ENCODE data around the gene SERPING1.

DNA sequence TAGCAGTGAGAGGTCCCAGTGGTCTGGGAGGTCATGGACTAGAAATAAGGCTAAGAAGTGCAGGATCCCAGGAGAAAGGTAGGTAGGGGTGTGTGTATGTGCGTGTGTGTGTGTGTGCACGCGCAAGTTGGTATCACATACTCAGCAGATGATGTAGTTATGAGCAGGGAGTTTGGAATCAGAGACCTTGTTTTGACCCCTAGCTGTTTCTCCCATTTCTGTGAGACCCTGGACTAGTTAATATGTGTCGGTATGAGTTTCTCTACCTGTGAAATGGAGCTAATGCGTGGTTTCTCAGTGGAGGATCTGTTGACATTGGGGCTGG lies 1.3 kb downstream of the SERPING1 start:
- TF ChIP-seq CTCF (IDR thresholded peaks at IDR 0.05), result no peak
- no peak for TF ChIP-seq POLR2A (IDR thresholded peaks at IDR 0.05)
